H9 (cell line): Measurements from ENCODE around the gene R3HDM2. TPM values are rescaled to one million over a fixed set of nuclear protein-coding genes. Genes with fewer than 3 reads are reported as not detected.

Experiments
- DNase-seq: peaks from one replicate; pipeline ENCODE4 v3.0.0-alpha.2; 2017
- H2AFZ ChIP-seq: one replicate; pipeline ENCODE4 v1.6.1; 2013; ENCODE audit warnings: mild to moderate bottlenecking, low read length, control low read depth, moderate library complexity
- H2AK5ac ChIP-seq: 2 replicates; pipeline ENCODE4 v1.6.1; 2013; ENCODE audit warnings: low read length, control low read depth, mixed read lengths; ENCODE audit not compliant: insufficient read length
- H2BK120ac ChIP-seq: one replicate; pipeline ENCODE4 v1.6.1; 2013; ENCODE audit warnings: low read depth, mild to moderate bottlenecking, low read length, control low read depth, inconsistent platforms; ENCODE audit not compliant: poor library complexity, severe bottlenecking
- H2BK12ac ChIP-seq: 2 replicates; pipeline ENCODE4 v1.6.1; 2013; ENCODE audit warnings: low read length, control low read depth, mixed read lengths, low read depth; ENCODE audit not compliant: insufficient read length
- H2BK15ac ChIP-seq: 2 replicates; pipeline ENCODE4 v1.6.1; 2013; ENCODE audit warnings: low read depth, low read length, control low read depth
- H2BK20ac ChIP-seq: one replicate; pipeline ENCODE4 v1.6.1; 2013; ENCODE audit warnings: low read depth, mild to moderate bottlenecking, low read length, control low read depth, inconsistent platforms; ENCODE audit not compliant: poor library complexity, severe bottlenecking
- H2BK5ac ChIP-seq: 2 replicates; pipeline ENCODE4 v1.6.1; 2013; ENCODE audit warnings: low read length, control low read depth, mixed read lengths; ENCODE audit not compliant: insufficient read length
- H3K14ac ChIP-seq: 2 replicates; pipeline ENCODE4 v1.6.1; 2013; ENCODE audit warnings: low read length, control low read depth; ENCODE audit not compliant: insufficient read depth
- H3K18ac ChIP-seq: 2 replicates; pipeline ENCODE4 v1.6.1; 2013; ENCODE audit warnings: low read depth, mild to moderate bottlenecking, mixed read lengths, low read length, control low read depth; ENCODE audit not compliant: insufficient read length
- H3K23ac ChIP-seq: 2 replicates; pipeline ENCODE4 v1.6.1; 2013; ENCODE audit warnings: low read length, control low read depth, mixed read lengths, low read depth; ENCODE audit not compliant: insufficient read length
- H3K23me2 ChIP-seq: 2 replicates; pipeline ENCODE4 v1.6.1; 2013; ENCODE audit warnings: low read depth, mild to moderate bottlenecking, mixed read lengths, low read length, control low read depth; ENCODE audit not compliant: insufficient read length, poor library complexity, severe bottlenecking
- H3K27ac ChIP-seq: 2 replicates; pipeline ENCODE4 v1.5.1; 2013; ENCODE audit warnings: low read length, control low read depth, mixed read lengths, low read depth; ENCODE audit not compliant: insufficient read length
- H3K27me3 ChIP-seq: 2 replicates; pipeline ENCODE4 v1.6.1; 2013; ENCODE audit warnings: low read length, control low read depth, inconsistent platforms; ENCODE audit not compliant: insufficient read depth
- H3K4ac ChIP-seq: 2 replicates; pipeline ENCODE4 v1.6.1; 2013; ENCODE audit warnings: low read depth, mild to moderate bottlenecking, control low read depth, inconsistent platforms, low read length, moderate library complexity
- H3K4me1 ChIP-seq: 2 replicates; pipeline ENCODE4 v1.6.1; 2013; ENCODE audit warnings: low read length, control low read depth, inconsistent platforms; ENCODE audit not compliant: insufficient read depth
- H3K4me2 ChIP-seq: 2 replicates; pipeline ENCODE4 v1.6.1; 2013; ENCODE audit warnings: low read length, control low read depth, mixed read lengths; ENCODE audit not compliant: insufficient read length, insufficient read depth
- H3K56ac ChIP-seq: 2 replicates; pipeline ENCODE4 v1.6.1; 2013; ENCODE audit warnings: low read depth, mild to moderate bottlenecking, mixed read lengths, low read length, control low read depth; ENCODE audit not compliant: insufficient read length
- H3K79me1 ChIP-seq: 2 replicates; pipeline ENCODE4 v1.6.1; 2013; ENCODE audit warnings: low read depth, mild to moderate bottlenecking, moderate library complexity, low read length, control low read depth, inconsistent platforms; ENCODE audit not compliant: insufficient read depth, poor library complexity, severe bottlenecking
- H3K79me2 ChIP-seq: 2 replicates; pipeline ENCODE4 v1.6.1; 2013; ENCODE audit warnings: low read length, control low read depth, inconsistent platforms; ENCODE audit not compliant: insufficient read depth
- H3K9ac ChIP-seq: 2 replicates; pipeline ENCODE4 v1.6.1; 2013; ENCODE audit warnings: low read length, control low read depth, mixed read lengths; ENCODE audit not compliant: insufficient read length; ENCODE audit errors: extremely low read depth
- H3K9me3 ChIP-seq: one replicate; pipeline ENCODE4 v1.6.1; 2013; ENCODE audit warnings: low read depth, low read length, inconsistent platforms; ENCODE audit not compliant: control insufficient read depth
- H3T11ph ChIP-seq: one replicate; pipeline ENCODE4 v1.6.1; 2013; ENCODE audit warnings: mild to moderate bottlenecking, low read length, control low read depth, inconsistent platforms
- H4K20me1 ChIP-seq: one replicate; pipeline ENCODE4 v1.6.1; 2013; ENCODE audit not compliant: control insufficient read depth, insufficient read length, insufficient read depth
- H4K5ac ChIP-seq: 2 replicates; pipeline ENCODE4 v1.6.1; 2013; ENCODE audit warnings: low read depth, mild to moderate bottlenecking, mixed read lengths, low read length, control low read depth; ENCODE audit not compliant: insufficient read length
- H4K8ac ChIP-seq: replicated peaks from 2 replicates; pipeline ENCODE4 v1.6.1; 2013; ENCODE audit warnings: low read length, control low read depth, mixed read lengths, low read depth; ENCODE audit not compliant: insufficient read length
- H4K91ac ChIP-seq: 2 replicates; pipeline ENCODE4 v1.6.1; 2013; ENCODE audit warnings: low read depth, mild to moderate bottlenecking, moderate library complexity, mixed read lengths, low read length, control low read depth; ENCODE audit not compliant: insufficient read length
- H3K27ac Mint-ChIP-seq, 3 experiments: 2 replicates in 2 of 3; 3 replicates in 1 of 3; pipeline ENCODE4 v1.8.0; 2020 to 2021; ENCODE audit warnings: mixed read lengths in 3 of 3, mild to moderate bottlenecking in 1 of 3, moderate library complexity in 1 of 3
- H3K27me3 Mint-ChIP-seq: 2 replicates; pipeline ENCODE4 v1.8.0; 2021; ENCODE audit warnings: low read depth, mild to moderate bottlenecking, moderate library complexity, mixed read lengths
- H3K36me3 Mint-ChIP-seq, 3 experiments: 2 replicates in 2 of 3; 3 replicates in 1 of 3; pipeline ENCODE4 v1.8.0; 2020 to 2021; ENCODE audit warnings: low read depth in 3 of 3, mixed read lengths in 3 of 3; ENCODE audit not compliant: insufficient read depth in 1 of 3
- H3K4me1 Mint-ChIP-seq, 2 experiments: 2 replicates each; pipeline ENCODE4 v1.8.0; 2020; ENCODE audit warnings: mixed read lengths in 2 of 2
- H3K4me3 Mint-ChIP-seq, 2 experiments: 2 replicates in 1 of 2; 3 replicates in 1 of 2; pipeline ENCODE4 v1.8.0; 2020 to 2021; ENCODE audit warnings: mild to moderate bottlenecking in 2 of 2, mixed read lengths in 2 of 2, moderate library complexity in 1 of 2
- H3K9me3 Mint-ChIP-seq, 2 experiments: 2 replicates in 1 of 2; 3 replicates in 1 of 2; pipeline ENCODE4 v1.8.0; 2020; ENCODE audit warnings: mild to moderate bottlenecking in 2 of 2, mixed read lengths in 2 of 2, moderate library complexity in 1 of 2
- CTCF ChIP-seq: fragments of 200-600 bp; sonication (generic); conservative IDR thresholded peaks from 3 replicates; pipeline ENCODE4 v1.8.0; 2021; ENCODE audit warnings: antibody characterized with exemption, mild to moderate bottlenecking
- WGBS: extraction: QIAGEN DNeasy Blood & Tissue Kit; methylation state at CpG from one replicate; pipeline ENCODE4 v1.1.7; 2013; ENCODE audit warnings: missing lambda C conversion rate, low lambda C conversion rate, mixed read lengths; ENCODE audit not compliant: insufficient read length; ENCODE audit errors: extremely low coverage; 5-methylcytosine and 5-hydroxymethylcytosine counted together
- total RNA-seq: library from RNA; stranded (reverse); gene quantifications from 2 replicates; pipeline ENCODE4 v1.2.1, GENCODE V29; 2021

The R3HDM2 gene
- total RNA-seq, 1 experiment from 2014 or later = 43.9 TPM

DNA sequence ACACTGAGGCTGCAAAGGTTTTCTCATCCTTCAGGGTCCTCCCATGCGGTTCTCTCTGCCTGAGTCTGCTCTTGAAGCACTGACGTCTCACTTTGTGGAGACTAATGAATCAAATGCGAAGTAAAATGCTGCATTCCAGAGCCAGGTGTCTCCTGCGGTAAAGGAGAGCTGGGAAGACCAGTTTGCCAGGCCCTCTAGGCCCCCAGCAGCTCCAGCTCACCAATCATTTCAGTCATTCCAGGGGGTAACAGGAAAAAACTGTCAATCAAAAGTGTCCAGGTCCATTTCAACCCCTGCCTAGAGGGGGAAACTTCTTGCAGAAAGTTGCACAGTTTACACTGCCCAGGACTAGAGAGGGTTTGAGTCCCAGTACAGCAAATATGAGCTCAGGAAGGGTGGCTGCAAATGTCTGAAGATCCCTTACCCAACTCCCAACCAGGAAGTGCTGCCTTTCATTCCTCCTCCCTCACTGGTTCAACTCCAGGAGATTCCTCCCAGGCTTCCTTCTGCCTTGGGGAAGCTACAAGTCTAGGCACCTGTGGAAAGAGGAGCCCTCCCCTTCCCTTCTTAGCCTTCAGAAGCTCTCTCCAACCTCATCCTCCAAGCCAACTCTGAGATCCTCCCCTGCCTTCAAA is 217.0 kb downstream of the R3HDM2 start:
- no peak overlapping the region for H3K56ac ChIP-seq
- no peak overlapping the region for H3K9ac ChIP-seq
- peaks cover 0 to 2% of the 10 kb centered on the region in 2 experiments; a peak in 1 of 5 replicates for H3K9me3 Mint-ChIP-seq
- no peak overlapping the region for H2BK5ac ChIP-seq
- H4K8ac ChIP-seq = no peak overlapping the region
- H3K4ac ChIP-seq = no peak overlapping the region
- H2AK5ac ChIP-seq = no peak overlapping the region
- DNase-seq = no peak
- no peak overlapping the region for H3K14ac ChIP-seq
- peak overlapping the region; percentile 42 for H3K4me2 ChIP-seq
- H3K23me2 ChIP-seq = peaks cover 7% of the 10 kb centered on the region
- no peak overlapping the region; a peak in 1 of 7 replicates for H3K27ac Mint-ChIP-seq
- H3K18ac ChIP-seq = no peak overlapping the region
- no peak overlapping the region for H3T11ph ChIP-seq
- peaks cover 24 to 33% (median 29%) of the 10 kb centered on the region in 3 experiments for H3K36me3 Mint-ChIP-seq
- no peak overlapping the region for H2BK15ac ChIP-seq
- no peak overlapping the region for H2BK120ac ChIP-seq
- H3K4me3 Mint-ChIP-seq = peak overlapping the region in 1 of 2 experiments; percentile 69; a peak in 4 of 5 replicates
- WGBS = no CpG with 5 or more reads among the region's 4 CpGs
- H2BK20ac ChIP-seq = no peak overlapping the region
- H3K23ac ChIP-seq = no peak overlapping the region
- H3K4me1 ChIP-seq = peaks cover 8% of the 10 kb centered on the region
- peaks cover 34 to 40% of the 10 kb centered on the region in 2 experiments for H3K4me1 Mint-ChIP-seq
- no peak overlapping the region for H2BK12ac ChIP-seq
- peaks cover 33% of the 10 kb centered on the region for H3K27me3 ChIP-seq
- H4K91ac ChIP-seq = no peak overlapping the region
- no peak overlapping the region for H3K27ac ChIP-seq
- no peaks in the 10 kb centered on the region for H3K9me3 ChIP-seq
- H3K79me2 ChIP-seq = no peaks in the 10 kb centered on the region
- H4K20me1 ChIP-seq = peaks cover 3% of the 10 kb centered on the region
- no peak overlapping the region for H2AFZ ChIP-seq
- no peaks in the 10 kb centered on the region for H3K79me1 ChIP-seq
- no peak for TF ChIP-seq CTCF
- peaks cover 51% of the 10 kb centered on the region for H3K27me3 Mint-ChIP-seq
- no peak overlapping the region for H4K5ac ChIP-seq
